Spleen (tissue), 11 donors: ENCODE results near the gene LARP4B. TPM values are rescaled to one million over a fixed set of nuclear protein-coding genes. Genes with fewer than 3 reads are reported as not detected.

Source experiments
- DNase-seq: peaks from one replicate; pipeline ENCODE4 v3.0.0-alpha.2; 2020
- H3K27ac ChIP-seq, 8 donors: fragments of 200-600 bp; sonication (generic) in 7 of 8; 1 replicate in 4 of 8; 2 replicates in 4 of 8; pipeline versions ENCODE4 v1.5.0 to v1.8.0; 2016 to 2021; ENCODE audit warnings: inconsistent platforms in 4 of 8, mild to moderate bottlenecking in 4 of 8, moderate library complexity in 1 of 8
- H3K27me3 ChIP-seq, 7 donors: fragments of 200-600 bp; sonication (generic) in 6 of 7; replicated peaks in 1 of 7; 1 replicate in 4 of 7; 2 replicates in 3 of 7; pipeline versions ENCODE4 v1.5.0 to v1.8.0; 2016 to 2021; ENCODE audit warnings: inconsistent platforms in 3 of 7, mild to moderate bottlenecking in 1 of 7
- H3K36me3 ChIP-seq, 6 donors: fragments of 200-600 bp; sonication (generic) in 5 of 6; 1 replicate in 4 of 6; 2 replicates in 2 of 6; pipeline versions ENCODE4 v1.5.0 to v1.8.0; 2016 to 2021; ENCODE audit warnings: inconsistent platforms in 2 of 6
- H3K4me1 ChIP-seq, 6 donors: fragments of 200-600 bp; sonication (generic) in 5 of 6; 1 replicate in 3 of 6; 2 replicates in 3 of 6; pipeline versions ENCODE4 v1.5.0 to v1.8.0; 2016 to 2021; ENCODE audit warnings: inconsistent platforms in 3 of 6
- H3K4me3 ChIP-seq, 8 donors: fragments of 200-600 bp; sonication (generic) in 7 of 8; 1 replicate in 4 of 8; 2 replicates in 4 of 8; pipeline versions ENCODE4 v1.5.0 to v1.8.0; 2016 to 2021; ENCODE audit warnings: inconsistent platforms in 4 of 8, mild to moderate bottlenecking in 4 of 8, moderate library complexity in 2 of 8
- H3K9me3 ChIP-seq, 8 donors: fragments of 200-600 bp; sonication (generic) in 7 of 8; 1 replicate in 4 of 8; 2 replicates in 4 of 8; pipeline versions ENCODE4 v1.5.0 to v1.8.0; 2016 to 2021; ENCODE audit warnings: inconsistent platforms in 4 of 8
- CTCF ChIP-seq, 11 experiments: fragments of 200-600 bp in 7 of 11; fragments of 450-650 bp in 4 of 11; sonication (generic) in 4 of 11; IDR thresholded peaks in 8 of 11; conservative IDR thresholded peaks in 3 of 11; 1 replicate in 7 of 11; 2 replicates in 4 of 11; pipeline versions ENCODE4 v1.4.0 to v1.8.0; 2016 to 2021; ENCODE audit warnings: antibody characterized with exemption in 11 of 11, inconsistent platforms in 4 of 11, mild to moderate bottlenecking in 1 of 11
- POLR2A ChIP-seq, 3 donors: fragments of 450-650 bp; IDR thresholded peaks; one replicate each; pipeline ENCODE4 v1.5.1; 2017; ENCODE audit warnings: antibody characterized with exemption in 3 of 3, mild to moderate bottlenecking in 1 of 3
- POLR2AphosphoS5 ChIP-seq, 3 donors: sonication (generic); formaldehyde crosslinking; IDR thresholded peaks; one replicate each; pipeline ENCODE4 v1.5.1; 2017; ENCODE audit warnings: antibody characterized with exemption in 3 of 3
- WGBS, 5 donors: extraction: QIAGEN DNeasy Blood & Tissue Kit in 3 of 5; methylation state at CpG; one replicate each; pipeline versions ENCODE4 v1.1.5 to v1.1.7; 2013 to 2018; 5-methylcytosine and 5-hydroxymethylcytosine counted together
- intact Hi-C: fragments of 100-400 bp; cut with DNase I; formaldehyde crosslinking; loops from one replicate; pipeline ENCODE4 v1.15.0; 2023; ENCODE audit warnings: low total_unique reads
- polyA plus RNA-seq, 3 donors: library from polyadenylated mRNA; stranded (reverse); fragments of 200-250 nt; gene quantifications; one replicate each; pipeline ENCODE4 v1.2.1, GENCODE V29; 2013
- total RNA-seq, 7 donors: library from RNA; depleted of rRNA in 3 of 7; stranded (reverse); fragments of >200 nt in 3 of 7; fragmentation: NEBNext Ultra II Directional in 4 of 7; extraction: Animal tissue kit (Norgen Biotek cat#: 25700) in 4 of 7; gene quantifications; one replicate each; pipeline versions ENCODE4 v1.1.0 to v1.2.1, GENCODE V29; 2016 to 2021
- donor health status: healthy with polysubstance abuse.
- donor health status: DM: no; HTN: no; CAD: no; lungs with moderate emphysema.
- donor health status: DM: no; HTN: no; CAD: no.
- donor health status: Bipolar disorder and iron deficiency.
- donor health status: healthy.
- donor health status: DM: no; HTN: no; CAD: no.
- donor health status: DM: yes; HTN: yes; CAD: no.

LARP4B gene
- total and polyA plus RNA-seq, 10 donors: 12.7 to 163 (median 88.7) TPM

- no peak for DNase-seq
- intact Hi-C loops: no loop called here
- H3K4me1 ChIP-seq: peaks cover 0 to 49% (median 29%) of the 10 kb centered on the region in 6 donors
- peak overlapping the region in 1 of 8 donors; percentile 6 for H3K4me3 ChIP-seq
- H3K36me3 ChIP-seq: peaks cover under 1 to 100% (median 83%) of the 10 kb centered on the region in 6 donors
- 53 to 63% (median 59%) methylated on average over 11 to 12 of the region's 12 CpGs for whole genome bisulfite sequencing, 5 donors
- H3K27me3 ChIP-seq: no peaks in the 10 kb centered on the region
- TF ChIP-seq POLR2AphosphoS5 (IDR thresholded peaks at IDR 0.05) (peak in 2 of 3 donors; percentile 38 to 71), POLR2A (IDR thresholded peaks at IDR 0.05) (no peak)
- no peaks in the 10 kb centered on the region for H3K9me3 ChIP-seq
- H3K27ac ChIP-seq: peak overlapping the region in 3 of 8 donors; percentile 8 to 61 (median 21)
Measured at GRCh38 chr10:822661-823367, 108.7 kb downstream of the LARP4B start.

GRCh38 chr10:822197-822596 lies 109.3 kb downstream of the LARP4B start:
- Histone ChIP-seq H3K4me1 (peaks cover 0 to 55% (median 29%) of the 10 kb centered on the region in 6 donors), H3K4me3 (no peak overlapping the region), H3K9me3 (no peaks in the 10 kb centered on the region), H3K27ac (peak overlapping the region in 1 of 8 donors; percentile 61), H3K36me3 (peaks cover 0 to 100% (median 83%) of the 10 kb centered on the region in 6 donors), H3K27me3 (no peaks in the 10 kb centered on the region)
- no peak for DNase-seq
- 95 to 97% (median 97%) methylated on average over 9 to 12 of the region's 12 CpGs for WGBS, 5 donors
- intact Hi-C loops: no loop called here
- peak in 1 of 3 donors; percentile 57 for TF ChIP-seq POLR2AphosphoS5 (IDR thresholded peaks at IDR 0.05)
- no peak for TF ChIP-seq POLR2A (IDR thresholded peaks at IDR 0.05)
- TF ChIP-seq CTCF (IDR thresholded peaks at IDR 0.05 in 8 of 11, conservative IDR thresholded peaks at IDR 0.05 in 3 of 11): no peak

- peak overlapping the region in 1 of 8 donors; percentile 61 for H3K27ac ChIP-seq
- peak in 1 of 3 donors; percentile 25 for TF ChIP-seq POLR2AphosphoS5 (IDR thresholded peaks at IDR 0.05)
- no peak for TF ChIP-seq CTCF (IDR thresholded peaks at IDR 0.05 in 8 of 11, conservative IDR thresholded peaks at IDR 0.05 in 3 of 11)
- no peak for TF ChIP-seq POLR2A (IDR thresholded peaks at IDR 0.05)
- no peak for DNase-seq
- 48 to 78% (median 56%) methylated on average over 5 of the region's 5 CpGs for WGBS, 5 donors
- H3K4me1 ChIP-seq: peaks cover 0 to 62% (median 29%) of the 10 kb centered on the region in 6 donors
- intact Hi-C loops: no loop called here
- no peak overlapping the region for H3K4me3 ChIP-seq
- no peaks in the 10 kb centered on the region for H3K27me3 ChIP-seq
- no peaks in the 10 kb centered on the region for H3K9me3 ChIP-seq
- H3K36me3 ChIP-seq: peaks cover 0 to 100% (median 87%) of the 10 kb centered on the region in 6 donors
Measured at GRCh38 chr10:821322-821721, 110.2 kb downstream of the LARP4B start.

GRCh38 chr10:819816-820215 lies 111.7 kb downstream of the LARP4B start:
- Histone ChIP-seq H3K36me3 (peaks cover 0 to 100% (median 88%) of the 10 kb centered on the region in 6 donors), H3K27me3 (no peaks in the 10 kb centered on the region), H3K4me3 (no peak overlapping the region), H3K27ac (peak overlapping the region in 2 of 8 donors; percentile 64 to 75), H3K4me1 (peaks cover 0 to 62% (median 29%) of the 10 kb centered on the region in 6 donors), H3K9me3 (no peaks in the 10 kb centered on the region)
- intact Hi-C loops: no loop called here
- DNase-seq: no peak
- 91 to 97% (median 95%) methylated on average over 8 of the region's 8 CpGs for WGBS, 5 donors
- TF ChIP-seq CTCF (IDR thresholded peaks at IDR 0.05 in 8 of 11, conservative IDR thresholded peaks at IDR 0.05 in 3 of 11) (no peak), POLR2A (IDR thresholded peaks at IDR 0.05) (no peak), POLR2AphosphoS5 (IDR thresholded peaks at IDR 0.05) (no peak)
